Measurements from ENCODE around the gene CDH16. TPM values are rescaled to one million over a fixed set of nuclear protein-coding genes. Genes with fewer than 3 reads are reported as not detected.

Gene CDH16
- total RNA-seq, 1 donor from 2014 or later: not detected

GRCh38 chr16:66902648-66903543 is 15.8 kb downstream of the CDH16 start:
- Histone ChIP-seq H3K27me3 (ENCODE audit: low read depth) (no peaks in the 10 kb centered on the region), H3K36me3 (no peaks in the 10 kb centered on the region), H3K4me3 (no peak overlapping the region), H3K9me3 (no peaks in the 10 kb centered on the region), H3K4me1 (peaks cover 58% of the 10 kb centered on the region), H3K27ac (no peak overlapping the region)
- no peak for ATAC-seq
- intact Hi-C loops (cut with DNase I): no loop called here
- TF ChIP-seq CTCF (IDR thresholded peaks at IDR 0.05): no peak
- DNase-seq: no peak

GRCh38 chr16:66901626-66902025 is 17.1 kb downstream of the CDH16 start:
- Histone ChIP-seq H3K27ac (peak overlapping the region; percentile 74), H3K27me3 (ENCODE audit: low read depth) (no peaks in the 10 kb centered on the region), H3K9me3 (no peaks in the 10 kb centered on the region), H3K4me1 (peaks cover 61% of the 10 kb centered on the region), H3K4me3 (no peak overlapping the region), H3K36me3 (no peaks in the 10 kb centered on the region)
- intact Hi-C loops (cut with DNase I): no loop called here
- DNase-seq (peak; percentile 42), ATAC-seq (no peak)
- no peak for TF ChIP-seq CTCF (IDR thresholded peaks at IDR 0.05)

- DNase-seq (no peak), ATAC-seq (peak; percentile 32 to 35)
- Histone ChIP-seq H3K9me3 (no peaks in the 10 kb centered on the region), H3K36me3 (no peaks in the 10 kb centered on the region), H3K4me1 (peaks cover 58% of the 10 kb centered on the region), H3K27ac (peak overlapping the region; percentile 74), H3K27me3 (ENCODE audit: low read depth) (no peaks in the 10 kb centered on the region), H3K4me3 (no peak overlapping the region)
- no peak for TF ChIP-seq CTCF (IDR thresholded peaks at IDR 0.05)
- intact Hi-C loops (cut with DNase I): no loop called here
Observed at GRCh38 chr16:66900721-66901441, 17.8 kb downstream of the CDH16 start.

GRCh38 chr16:66899945-66900710 is 18.6 kb downstream of the CDH16 start:
- ATAC-seq: peak; percentile 59 to 66
- intact Hi-C loops (cut with DNase I): no loop called here

More at GRCh38 chr16:66899945-66900710, 18.6 kb downstream of the CDH16 start:
- Histone ChIP-seq H3K4me3 (no peak overlapping the region), H3K27ac (peak overlapping the region; percentile 74), H3K4me1 (peaks cover 51% of the 10 kb centered on the region), H3K9me3 (no peaks in the 10 kb centered on the region), H3K27me3 (ENCODE audit: low read depth) (no peaks in the 10 kb centered on the region), H3K36me3 (no peaks in the 10 kb centered on the region)
- TF ChIP-seq CTCF (IDR thresholded peaks at IDR 0.05): no peak
- DNase-seq: peak; percentile 76
